LNCaP clone FGC (cell line): ENCODE data around the gene SERPINB5.

Experiments used
- DNase-seq: peaks from one replicate; pipeline ENCODE4 v3.0.0-alpha.2; 2011; ENCODE audit warnings: low read depth
- H3K4me3 ChIP-seq: 2 replicates; pipeline ENCODE4 v1.5.1; 2011; ENCODE audit warnings: mild to moderate bottlenecking, low read depth, low read length, control low read depth
- TF ChIP-seq, protein P1 (sequence below): IDR thresholded peaks from 2 replicates; pipeline ENCODE4 v1.5.1; 2012; ENCODE audit warnings: mild to moderate bottlenecking; ENCODE audit not compliant: control insufficient read depth, insufficient read depth; ENCODE audit errors: extremely low read depth

SERPINB5 gene

DNA sequence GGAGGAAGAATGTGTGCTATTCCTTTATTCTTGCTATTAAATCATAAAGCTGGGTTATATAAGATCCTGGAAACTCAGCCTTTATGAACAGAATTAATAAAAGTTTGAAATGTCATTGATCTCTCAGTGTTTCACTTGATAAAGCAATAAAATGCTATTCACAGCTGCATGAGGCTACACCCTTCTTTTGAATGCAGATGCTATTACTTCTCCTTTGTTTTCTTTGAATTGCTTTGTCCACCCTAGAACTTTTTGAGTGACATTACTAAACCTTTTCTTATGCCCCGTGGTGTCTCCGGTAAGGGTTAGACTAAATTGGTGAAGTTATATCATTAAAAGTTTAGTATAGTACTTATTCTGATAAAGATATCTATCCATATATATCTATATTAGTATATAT is 18.9 kb downstream of the SERPINB5 start:
- TF ChIP-seq, protein P1, sequence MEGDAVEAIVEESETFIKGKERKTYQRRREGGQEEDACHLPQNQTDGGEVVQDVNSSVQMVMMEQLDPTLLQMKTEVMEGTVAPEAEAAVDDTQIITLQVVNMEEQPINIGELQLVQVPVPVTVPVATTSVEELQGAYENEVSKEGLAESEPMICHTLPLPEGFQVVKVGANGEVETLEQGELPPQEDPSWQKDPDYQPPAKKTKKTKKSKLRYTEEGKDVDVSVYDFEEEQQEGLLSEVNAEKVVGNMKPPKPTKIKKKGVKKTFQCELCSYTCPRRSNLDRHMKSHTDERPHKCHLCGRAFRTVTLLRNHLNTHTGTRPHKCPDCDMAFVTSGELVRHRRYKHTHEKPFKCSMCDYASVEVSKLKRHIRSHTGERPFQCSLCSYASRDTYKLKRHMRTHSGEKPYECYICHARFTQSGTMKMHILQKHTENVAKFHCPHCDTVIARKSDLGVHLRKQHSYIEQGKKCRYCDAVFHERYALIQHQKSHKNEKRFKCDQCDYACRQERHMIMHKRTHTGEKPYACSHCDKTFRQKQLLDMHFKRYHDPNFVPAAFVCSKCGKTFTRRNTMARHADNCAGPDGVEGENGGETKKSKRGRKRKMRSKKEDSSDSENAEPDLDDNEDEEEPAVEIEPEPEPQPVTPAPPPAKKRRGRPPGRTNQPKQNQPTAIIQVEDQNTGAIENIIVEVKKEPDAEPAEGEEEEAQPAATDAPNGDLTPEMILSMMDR = no peak
- no peak for DNase-seq
- H3K4me3 ChIP-seq = no peak overlapping the region

DNA sequence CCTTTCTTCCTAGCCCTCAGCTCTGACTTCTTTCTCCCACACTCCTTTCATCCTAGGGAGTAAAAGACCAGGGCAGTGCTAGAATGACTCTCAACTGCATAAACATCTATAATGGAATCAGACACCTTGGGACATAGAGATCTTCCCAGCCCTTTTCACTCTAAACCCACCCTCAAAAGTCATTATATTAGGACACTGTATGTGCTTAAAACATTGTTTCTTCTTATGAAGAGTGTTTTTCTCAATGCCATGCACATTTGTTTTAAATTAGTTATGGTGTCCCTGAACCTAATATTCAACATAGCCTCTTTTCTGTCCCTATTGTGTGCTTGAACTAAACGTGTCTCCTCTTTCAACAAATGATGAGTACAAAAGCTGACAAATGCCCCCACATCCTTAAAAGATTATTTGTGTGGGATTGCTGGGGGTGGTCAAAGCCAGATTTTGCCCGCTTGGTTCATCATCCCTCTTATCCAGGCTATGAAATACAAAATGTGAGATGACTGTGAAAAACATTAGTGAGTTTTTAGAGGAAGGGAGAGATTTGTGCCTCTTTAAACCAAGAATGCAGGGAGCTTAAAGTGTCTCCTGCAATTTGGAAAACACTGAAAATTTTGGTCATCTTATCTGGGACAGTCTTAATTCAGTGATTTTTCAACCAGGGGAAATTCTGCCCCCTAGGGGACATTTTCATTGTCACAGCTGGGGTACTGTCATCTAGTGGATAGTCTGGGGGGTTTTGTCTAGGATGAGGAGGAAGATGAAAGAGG is 29.0 kb downstream of the SERPINB5 start:
- TF ChIP-seq, protein P1 = peak; percentile 48
- no peak overlapping the region for H3K4me3 ChIP-seq
- DNase-seq = no peak

DNA sequence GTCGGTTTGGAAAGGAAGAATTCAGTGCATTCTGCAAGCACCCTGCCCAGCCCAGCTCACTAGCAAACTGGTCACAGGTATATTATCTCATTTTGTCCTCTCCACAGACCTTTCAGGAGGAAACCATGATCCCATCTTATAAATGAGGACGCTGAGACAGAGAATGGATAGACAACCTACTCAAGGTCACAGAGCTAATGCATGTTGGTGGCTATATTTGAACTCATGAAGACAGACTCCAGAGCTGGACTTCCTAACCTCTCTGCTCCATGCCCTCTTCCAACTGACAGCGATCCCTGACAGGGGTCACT is 29.5 kb downstream of the SERPINB5 start:
- no peak overlapping the region for H3K4me3 ChIP-seq
- DNase-seq = no peak
- TF ChIP-seq, protein P1 = no peak

DNA sequence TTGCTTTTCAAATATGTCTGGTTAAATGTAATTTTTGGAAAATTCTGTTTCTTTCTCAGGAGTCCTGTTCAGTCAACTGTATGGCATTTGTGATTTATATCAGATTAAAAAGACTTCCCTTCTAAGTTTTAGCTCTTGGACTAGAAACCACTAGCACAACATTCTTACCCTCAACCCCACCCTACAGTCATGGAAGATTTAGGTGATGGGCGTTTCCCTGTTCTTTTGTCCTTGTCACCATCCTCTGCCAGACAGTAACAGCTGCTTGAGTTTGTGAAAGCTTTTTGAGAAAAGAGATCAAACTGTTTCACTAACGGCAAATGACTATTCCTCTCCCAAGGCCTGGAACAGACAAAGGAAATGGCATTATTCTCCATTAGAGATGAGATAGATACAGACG is 31.8 kb downstream of the SERPINB5 start:
- DNase-seq = no peak
- TF ChIP-seq, protein P1 = no peak
- H3K4me3 ChIP-seq = no peak overlapping the region

DNA sequence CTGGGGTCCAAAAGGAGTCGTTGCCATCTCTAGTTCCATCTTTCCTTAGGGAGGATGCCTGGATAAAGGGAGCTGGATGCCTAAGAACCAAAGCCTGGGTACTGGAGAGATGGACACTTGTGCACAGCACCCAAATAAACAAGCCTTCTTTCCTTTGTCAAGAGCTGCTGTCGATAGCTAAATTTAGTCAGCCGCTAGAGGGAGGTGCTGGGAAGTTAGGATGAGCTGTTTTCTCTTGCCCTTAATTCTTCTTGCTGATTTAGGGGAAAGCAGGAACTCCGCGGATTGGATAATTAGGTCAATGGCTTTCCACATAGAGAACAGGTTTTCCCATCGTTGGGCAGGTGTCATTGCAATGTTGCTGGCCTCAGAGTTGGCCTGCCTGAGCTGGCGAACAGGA is 34.5 kb downstream of the SERPINB5 start:
- DNase-seq = peak; percentile 52
- TF ChIP-seq, protein P1 = peak; percentile 84
- H3K4me3 ChIP-seq = no peak overlapping the region

DNA sequence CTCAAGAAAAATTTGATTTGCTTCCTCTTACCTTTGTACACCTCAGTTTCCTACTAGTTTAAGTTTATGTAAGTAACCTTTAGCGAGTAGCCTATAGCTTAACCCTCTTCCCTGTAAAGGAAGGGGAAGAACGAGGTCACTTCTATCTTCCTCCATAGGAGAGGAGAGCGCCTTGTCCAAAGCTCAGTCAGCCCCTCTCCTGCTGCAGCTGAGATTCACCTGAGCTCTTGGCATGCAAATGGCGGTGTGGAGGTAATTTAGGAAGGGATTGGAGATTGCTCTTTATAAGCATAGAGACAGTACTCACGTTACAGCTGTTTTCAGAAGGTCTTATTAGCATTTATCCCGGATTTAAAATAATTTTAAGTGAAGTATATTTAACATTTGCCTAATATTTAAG is 37.6 kb downstream of the SERPINB5 start:
- no peak overlapping the region for H3K4me3 ChIP-seq
- TF ChIP-seq, protein P1 = no peak
- no peak for DNase-seq
